NCI-H1048 (cell line): ENCODE results near the gene ETDA.
"Not testable (repeated sequence)": the region's sequence is repeated elsewhere in the genome, so short reads cannot be mapped to it uniquely, and the experiment has no call there.

Source experiments
- DNase-seq: peaks from one replicate; lab custom pipeline; 2025; lab: John Stamatoyannopoulos, UW

The ETDA gene

DNA sequence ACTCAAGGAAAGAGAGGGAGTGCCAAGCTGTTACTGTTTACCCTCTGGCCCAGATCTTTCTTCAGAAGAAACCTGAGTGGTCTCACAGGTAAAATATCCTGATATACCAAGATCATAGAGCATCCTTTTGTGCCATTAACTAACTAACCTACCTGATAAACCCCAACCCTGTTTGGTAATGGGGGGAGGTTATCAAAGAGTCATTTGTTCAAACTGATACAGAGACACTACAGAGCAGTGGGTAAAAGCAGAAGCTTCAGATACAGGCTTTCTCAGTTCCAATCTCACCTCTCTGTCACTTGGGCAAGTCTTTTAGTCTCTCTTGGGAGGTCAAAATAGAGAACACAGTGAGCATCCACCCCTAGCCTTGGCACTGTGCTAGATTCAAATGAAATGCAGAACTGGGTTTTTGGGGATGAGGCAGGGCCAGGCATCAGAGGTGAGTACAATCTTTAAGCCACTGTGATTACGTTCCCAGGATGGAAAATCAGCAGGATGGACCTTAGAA is at the start of gene ETDA:
Gene ETDA, plus strand, starts transcription at position 51 of the 508 bp plus-strand sequence. CDS start 1,216 bp downstream, outside the sequence.
- not testable (repeated sequence) for DNase-seq

- not testable (repeated sequence) for DNase-seq
Observed at GRCh38 chrX:135206427-135206826, 45.4 kb upstream of the ETDA start.

- DNase-seq = no peak
Observed at GRCh38 chrX:135213200-135213844, 38.5 kb upstream of the ETDA start.

GRCh38 chrX:135245989-135246388 is 5.9 kb upstream of the ETDA start:
- DNase-seq = not testable (repeated sequence)

DNA sequence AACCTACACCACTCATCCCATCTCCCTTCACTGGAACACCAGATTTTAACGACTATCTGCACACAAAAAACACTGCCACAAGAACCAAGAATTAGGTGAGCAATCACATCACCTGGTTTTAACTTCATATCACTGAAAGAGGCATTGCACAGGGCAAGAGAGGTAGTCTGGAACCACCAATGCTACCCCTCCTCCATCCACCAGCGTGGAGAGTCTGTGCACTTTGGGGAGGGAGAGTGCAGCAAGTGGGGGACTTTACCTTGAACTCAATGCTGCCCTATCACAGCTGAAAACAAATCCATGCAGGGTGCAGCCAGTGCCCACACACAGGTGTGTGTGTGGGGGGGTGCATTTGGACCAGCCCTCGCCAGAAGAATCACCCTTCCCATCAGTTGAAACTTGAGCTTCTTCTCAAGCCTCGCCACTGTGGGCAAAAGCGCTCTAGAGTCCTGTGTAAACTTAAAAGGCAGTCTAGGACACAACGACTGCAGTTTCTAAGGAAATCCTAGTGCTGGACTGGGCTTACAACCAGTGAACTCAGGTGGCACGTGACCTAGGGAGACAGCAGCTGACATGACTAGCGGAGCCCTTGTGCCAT is 4.3 kb downstream of the ETDA start:
- DNase-seq = not testable (repeated sequence)

GRCh38 chrX:135256923-135257322 is 5.1 kb downstream of the ETDA start:
- no peak for DNase-seq

DNA sequence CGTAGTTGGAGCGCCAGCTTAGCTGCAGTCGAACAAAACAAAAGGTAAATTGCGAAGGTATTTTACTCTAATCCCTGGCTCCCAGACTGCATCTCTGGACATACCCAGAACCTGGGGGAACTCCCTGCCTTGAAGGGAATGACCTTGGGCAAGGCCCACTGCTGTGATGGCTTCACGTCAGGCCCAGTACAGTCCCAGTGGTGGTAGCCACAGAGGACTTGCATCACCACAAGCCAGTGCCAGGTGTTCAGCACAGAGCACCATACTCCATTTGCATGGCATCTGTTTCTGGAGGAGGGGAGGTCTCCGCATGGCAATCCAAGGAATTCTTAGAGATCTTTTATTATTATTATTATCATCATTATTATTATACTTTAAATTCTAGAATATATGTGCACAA is 5.6 kb downstream of the ETDA start:
- no peak for DNase-seq

- DNase-seq = not testable (repeated sequence)
Observed at GRCh38 chrX:135260976-135261375, 9.1 kb downstream of the ETDA start.

DNA sequence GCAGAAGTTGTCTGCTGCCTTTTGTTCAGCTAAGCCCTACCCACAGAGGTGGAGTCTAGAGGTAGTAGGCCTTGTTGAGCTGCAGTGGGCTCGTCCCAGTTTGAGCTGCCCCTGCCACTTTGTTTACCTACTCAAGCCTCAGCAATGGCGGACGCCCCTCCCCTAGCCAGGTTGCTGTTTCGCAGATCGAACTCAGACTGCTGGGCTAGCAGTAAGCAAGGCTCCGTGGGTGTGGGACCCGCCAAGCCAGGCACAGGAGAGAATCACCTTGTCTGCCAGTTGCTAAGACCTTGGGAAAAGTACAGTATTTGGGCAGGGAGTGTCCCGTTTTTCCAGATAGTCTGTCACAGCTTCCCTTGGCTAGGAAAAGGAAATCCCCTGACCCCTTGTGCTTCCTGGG is 11.5 kb downstream of the ETDA start:
- DNase-seq = not testable (repeated sequence)

DNA sequence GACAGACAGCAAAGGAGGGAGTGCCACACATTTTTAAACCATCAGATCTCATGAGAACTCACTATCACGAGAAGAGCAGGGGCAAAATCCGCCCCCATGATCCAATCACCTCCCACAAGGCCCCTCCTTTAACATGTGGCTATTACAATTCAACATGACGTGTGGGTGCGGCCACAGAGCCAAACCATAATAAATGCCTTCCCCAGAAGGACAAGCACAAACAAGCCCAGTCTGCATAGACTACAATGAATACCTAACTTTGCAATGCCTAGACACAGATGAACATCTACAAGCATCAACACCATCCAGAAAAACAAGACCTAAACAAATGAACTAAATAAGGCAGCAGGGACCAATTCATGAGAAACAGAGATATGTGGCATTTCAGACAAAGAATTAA is 12.3 kb downstream of the ETDA start:
- DNase-seq = no peak

DNA sequence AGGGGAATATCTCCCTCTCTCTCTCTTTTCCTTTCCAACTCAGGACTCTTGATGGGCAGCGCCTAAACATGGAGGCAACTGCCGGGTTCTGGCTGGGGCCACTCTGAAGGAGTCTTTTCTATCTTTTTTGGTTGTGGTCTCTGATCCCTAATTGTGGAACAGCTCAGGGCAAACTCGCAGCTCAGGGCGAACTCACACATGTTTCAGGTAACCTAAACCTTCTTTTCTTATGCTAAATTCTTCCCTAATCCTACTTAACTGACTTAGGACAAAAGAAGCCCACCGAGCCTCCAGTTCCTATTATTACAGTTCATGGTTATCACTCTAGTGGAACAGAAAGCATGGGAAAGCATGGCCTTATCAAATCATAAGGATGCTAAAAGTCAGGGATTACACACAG is 21.3 kb downstream of the ETDA start:
- no peak for DNase-seq

GRCh38 chrX:135275973-135276372 is 24.1 kb downstream of the ETDA start:
- DNase-seq = no peak

GRCh38 chrX:135287266-135287823 is 35.5 kb downstream of the ETDA start:
- no peak for DNase-seq

DNA sequence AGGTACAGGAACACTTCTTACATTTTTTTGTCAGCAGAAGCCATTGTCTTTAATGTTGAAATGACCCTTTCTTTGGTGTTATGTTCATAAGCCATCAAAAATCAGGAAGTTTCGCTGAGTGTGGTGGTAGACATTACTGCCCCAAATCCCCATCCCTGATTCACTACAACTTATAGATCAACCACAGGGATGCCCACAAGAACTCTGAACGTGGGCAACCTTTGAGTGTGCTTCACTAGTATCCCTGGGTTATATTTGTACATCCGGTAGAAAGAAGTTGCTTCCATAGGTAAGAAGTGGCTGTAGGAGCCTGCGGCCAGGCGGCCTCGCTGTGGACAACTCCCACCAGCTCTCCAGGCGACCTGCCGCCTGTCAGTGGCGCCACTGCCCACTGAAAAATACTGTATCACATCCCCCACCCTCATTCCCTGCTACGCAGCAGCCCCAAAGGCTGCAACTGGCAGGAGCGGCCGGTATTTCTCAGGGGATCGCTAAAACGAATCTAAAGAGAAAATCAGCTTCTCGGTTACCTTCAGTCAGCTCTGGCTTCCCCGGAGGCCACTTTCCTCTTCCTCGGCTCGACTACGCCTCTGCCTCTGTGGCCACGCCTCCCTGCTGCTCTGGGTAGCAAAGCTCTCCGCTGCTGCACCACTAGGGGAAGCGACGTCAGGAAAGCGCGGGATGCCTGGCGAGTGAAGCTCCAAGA is 43.5 kb downstream of the ETDA start:
- DNase-seq = no peak

DNA sequence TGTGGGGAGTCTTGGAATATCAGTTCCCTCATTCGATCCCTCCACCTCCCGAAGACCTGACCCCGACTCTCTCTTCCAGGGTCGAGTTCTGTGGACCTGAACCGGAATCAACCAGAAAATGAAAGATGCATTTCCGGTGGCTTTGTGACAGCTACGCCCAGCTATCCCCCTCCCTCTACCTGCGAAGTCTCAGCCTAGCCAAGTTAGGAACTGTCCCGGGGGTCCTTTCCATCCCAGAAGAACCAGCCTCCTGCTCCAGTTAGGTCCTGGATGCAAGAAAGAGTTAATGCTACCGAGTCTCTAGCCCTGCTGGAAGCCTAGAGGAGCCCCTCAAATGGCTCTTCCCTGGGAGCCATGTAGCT is 44.1 kb downstream of the ETDA start:
- DNase-seq = no peak

DNA sequence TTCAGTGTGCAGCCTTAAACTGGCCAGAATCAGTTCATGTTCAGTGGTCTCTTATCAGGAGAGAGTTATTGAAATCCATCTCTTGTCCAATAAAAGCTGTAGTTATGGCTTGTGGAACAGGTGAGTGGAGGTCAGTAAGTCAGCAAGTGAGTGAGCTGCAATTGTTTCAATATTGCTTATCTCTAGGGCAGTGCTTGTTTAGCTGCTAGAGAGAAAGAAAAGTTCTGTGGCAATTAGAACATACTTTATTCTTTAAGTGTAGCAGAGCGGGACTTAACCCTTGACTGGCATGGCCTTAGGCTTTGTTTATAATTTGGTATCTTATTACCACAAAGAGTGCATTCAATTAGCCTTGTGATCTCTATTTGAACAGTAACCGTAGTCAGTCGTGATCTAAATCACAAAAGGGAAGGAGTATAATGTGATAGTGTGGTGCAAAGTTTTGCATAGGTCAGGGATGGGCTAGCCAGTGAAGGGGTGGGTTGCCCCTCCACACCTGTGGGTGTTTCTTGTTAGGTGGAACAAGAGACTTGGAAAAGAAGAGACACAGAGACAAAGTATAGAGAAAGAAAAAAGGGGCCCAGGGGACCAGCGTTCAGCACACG is 50.5 kb downstream of the ETDA start:
- no peak for DNase-seq
